T-helper 17 cell (primary cell): ENCODE measurements around the gene AXIN2. TPM values are rescaled to one million over a fixed set of nuclear protein-coding genes. Genes with fewer than 3 reads are reported as not detected.

Experiments used
- ATAC-seq: fragments of 150-1000 bp; cut with Tn5 transposase; 2 replicates; pipeline ENCODE4 v1.10.0; 2021; ENCODE audit warnings: mild to moderate bottlenecking, moderate library complexity
- DNase-seq, 3 donors: peaks; one replicate each; pipeline versions ENCODE4 v3.0.0 to v3.0.0-alpha.2; 2020 to 2021
- H3K9me3 ChIP-seq: one replicate; pipeline ENCODE4 v1.7.0; 2013; ENCODE audit warnings: low read length, mild to moderate bottlenecking; ENCODE audit not compliant: control insufficient read depth, poor library complexity, severe bottlenecking
- H3K27ac Mint-ChIP-seq: one replicate; pipeline ENCODE4 v1.8.0; 2022; ENCODE audit warnings: mild to moderate bottlenecking, moderate library complexity, mixed read lengths
- H3K27me3 Mint-ChIP-seq: one replicate; pipeline ENCODE4 v1.8.0; 2022; ENCODE audit warnings: mixed read lengths
- H3K36me3 Mint-ChIP-seq: one replicate; pipeline ENCODE4 v1.8.0; 2022; ENCODE audit warnings: low read depth, mixed read lengths
- H3K4me1 Mint-ChIP-seq: one replicate; pipeline ENCODE4 v1.8.0; 2022; ENCODE audit warnings: mild to moderate bottlenecking, mixed read lengths
- H3K4me3 Mint-ChIP-seq: one replicate; pipeline ENCODE4 v1.8.0; 2022; ENCODE audit warnings: mild to moderate bottlenecking, moderate library complexity, mixed read lengths
- total RNA-seq, 4 donors: library from RNA in 2 of 4; stranded (reverse) in 2 of 4; gene quantifications; one replicate each; pipeline ENCODE4 v1.2.3 and lab custom pipeline; 2022 to 2026

AXIN2 gene
- total RNA-seq, 2 donors from 2014 or later = 28.4 to 31.6 TPM

DNA sequence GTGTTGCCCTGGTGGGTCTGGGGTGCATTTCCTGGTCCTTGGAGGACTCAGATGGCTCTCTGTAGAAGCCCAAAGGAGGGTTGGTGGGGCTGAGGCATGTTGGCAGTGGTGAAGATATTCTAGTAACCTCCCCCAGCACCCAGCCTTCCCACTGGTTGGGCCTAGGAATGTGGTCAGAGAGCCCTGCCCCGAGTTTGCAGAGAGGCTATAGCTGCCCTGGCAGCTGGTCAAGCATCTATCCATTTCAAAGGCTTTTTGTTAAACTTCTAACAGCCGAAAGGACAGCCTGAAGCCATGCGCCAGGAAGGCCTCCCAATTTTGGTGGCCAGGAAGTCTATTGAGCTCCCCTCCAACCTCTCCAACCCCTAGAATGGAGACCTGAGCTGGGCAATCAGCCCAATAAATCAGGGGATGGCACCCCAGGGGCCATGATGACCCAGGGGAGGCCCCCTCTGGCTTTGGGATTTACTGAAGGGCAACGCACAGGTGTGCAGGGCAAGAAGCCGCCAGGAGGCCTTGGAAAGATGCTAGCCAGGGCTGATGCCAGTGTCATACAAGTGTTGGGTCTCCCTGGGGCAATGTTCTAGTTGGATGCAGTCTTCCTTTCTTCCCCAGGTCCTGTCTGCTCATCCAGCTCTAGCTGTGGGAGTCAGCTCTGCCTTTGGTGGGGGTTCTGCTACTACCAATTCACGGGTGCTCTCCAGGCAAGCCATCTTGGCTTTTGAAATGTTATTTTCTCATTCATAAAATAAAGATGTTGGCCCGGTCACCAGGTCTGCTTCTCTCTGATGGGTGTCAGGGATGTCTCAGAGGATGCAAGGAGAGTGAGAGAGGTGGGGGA is 30.9 kb upstream of the AXIN2 start:
- Mint-ChIP-seq H3K27ac (no peak overlapping the region), H3K4me1 (peaks cover 7% of the 10 kb centered on the region), H3K4me3 (no peak overlapping the region), H3K36me3 (no peaks in the 10 kb centered on the region), H3K27me3 (peaks cover 15% of the 10 kb centered on the region)
- ATAC-seq (no peak), DNase-seq (no peak)
- no peaks in the 10 kb centered on the region for H3K9me3 ChIP-seq

DNA sequence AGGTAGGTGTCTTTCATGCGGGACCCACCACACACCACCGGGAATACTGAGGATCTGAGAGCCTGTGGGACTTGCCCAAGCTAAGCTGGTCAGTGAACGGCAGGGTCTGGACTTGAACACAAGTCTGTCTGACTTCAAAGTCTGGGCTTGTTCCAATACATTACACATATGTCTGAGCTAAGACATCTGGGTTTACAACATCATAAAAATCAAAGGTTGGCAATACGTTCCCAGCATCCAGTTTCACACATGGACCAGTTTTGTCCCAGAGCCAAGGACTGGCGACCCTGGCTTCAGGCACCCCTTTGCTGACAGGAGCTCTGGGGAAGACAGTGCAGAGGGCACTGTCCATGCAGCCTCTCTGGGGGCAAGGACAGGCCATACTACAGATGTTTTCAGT is 27.9 kb upstream of the AXIN2 start:
- peaks cover 7% of the 10 kb centered on the region for H3K4me1 Mint-ChIP-seq
- H3K4me3 Mint-ChIP-seq = no peak overlapping the region
- peaks cover 3% of the 10 kb centered on the region for H3K36me3 Mint-ChIP-seq
- no peaks in the 10 kb centered on the region for H3K9me3 ChIP-seq
- ATAC-seq (no peak), DNase-seq (no peak)
- peaks cover 15% of the 10 kb centered on the region for H3K27me3 Mint-ChIP-seq
- no peak overlapping the region for H3K27ac Mint-ChIP-seq

DNA sequence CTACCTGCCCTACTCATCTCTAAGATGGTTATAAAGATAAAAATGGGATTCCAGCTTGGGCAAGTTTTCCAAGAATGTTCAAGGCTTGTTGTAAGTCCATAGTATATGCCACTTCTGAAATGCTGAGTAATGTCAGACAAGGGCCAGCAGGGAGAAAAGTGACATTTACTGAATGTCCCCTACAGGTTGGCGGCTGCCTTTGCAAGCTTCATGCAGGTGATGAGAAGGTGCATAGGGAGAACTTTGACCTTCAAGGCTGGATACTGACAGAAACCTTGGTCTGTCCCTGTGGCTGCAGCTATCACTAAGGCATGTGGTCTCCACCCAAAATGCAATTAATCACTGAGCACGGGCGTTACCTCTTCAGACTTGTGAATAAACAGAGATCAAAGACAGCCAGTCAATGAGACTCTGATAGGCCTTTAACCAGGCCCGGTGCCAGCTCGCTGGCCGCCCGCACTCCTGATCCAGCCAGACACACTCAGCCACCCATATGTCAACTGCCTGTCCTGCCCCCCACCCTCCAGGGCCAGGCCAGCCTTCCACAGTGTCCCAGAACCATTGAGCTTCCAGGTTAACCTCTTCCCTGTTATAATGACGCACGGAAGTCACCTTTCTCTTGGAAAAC is 26.8 kb upstream of the AXIN2 start:
- Mint-ChIP-seq H3K4me3 (no peak overlapping the region), H3K27me3 (peaks cover 7% of the 10 kb centered on the region), H3K36me3 (peaks cover 3% of the 10 kb centered on the region), H3K27ac (no peak overlapping the region), H3K4me1 (no peaks in the 10 kb centered on the region)
- DNase-seq (no peak), ATAC-seq (no peak)
- H3K9me3 ChIP-seq = no peaks in the 10 kb centered on the region

DNA sequence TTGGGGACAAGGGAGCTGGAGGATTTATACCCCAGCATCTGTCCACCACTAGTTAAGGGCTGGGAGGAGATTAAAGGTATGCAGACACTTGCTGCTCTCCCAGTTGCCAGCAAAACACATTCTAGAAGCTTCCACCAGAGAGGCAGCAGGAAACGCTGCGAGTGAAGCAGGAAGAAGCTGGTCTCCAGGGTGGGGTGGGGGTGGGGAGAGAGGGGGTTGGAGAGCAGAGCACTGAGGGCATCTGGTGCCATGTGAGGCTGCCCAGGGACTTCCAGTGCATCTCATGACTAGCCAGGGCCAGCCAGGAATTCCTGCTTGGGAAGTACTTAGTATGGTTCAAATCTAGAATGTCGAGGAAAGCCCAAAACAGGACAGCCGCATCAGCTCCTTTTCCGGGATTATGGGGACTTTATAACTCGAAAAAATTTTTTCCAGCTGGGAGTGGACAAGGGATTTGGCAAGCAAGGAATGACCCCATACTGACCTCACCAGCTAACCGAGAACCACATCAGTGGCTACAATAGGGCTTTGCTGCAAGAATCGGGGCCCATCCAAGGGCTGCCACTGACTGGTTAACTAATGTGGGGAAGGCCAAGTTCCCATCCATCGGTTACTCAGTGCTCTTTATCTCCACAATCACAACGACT is 26.2 kb upstream of the AXIN2 start:
- peaks cover 3% of the 10 kb centered on the region for H3K36me3 Mint-ChIP-seq
- H3K27ac Mint-ChIP-seq = no peak overlapping the region
- DNase-seq (no peak), ATAC-seq (no peak)
- no peak overlapping the region for H3K4me3 Mint-ChIP-seq
- no peaks in the 10 kb centered on the region for H3K9me3 ChIP-seq
- no peaks in the 10 kb centered on the region for H3K4me1 Mint-ChIP-seq
- peaks cover under 1% of the 10 kb centered on the region for H3K27me3 Mint-ChIP-seq

DNA sequence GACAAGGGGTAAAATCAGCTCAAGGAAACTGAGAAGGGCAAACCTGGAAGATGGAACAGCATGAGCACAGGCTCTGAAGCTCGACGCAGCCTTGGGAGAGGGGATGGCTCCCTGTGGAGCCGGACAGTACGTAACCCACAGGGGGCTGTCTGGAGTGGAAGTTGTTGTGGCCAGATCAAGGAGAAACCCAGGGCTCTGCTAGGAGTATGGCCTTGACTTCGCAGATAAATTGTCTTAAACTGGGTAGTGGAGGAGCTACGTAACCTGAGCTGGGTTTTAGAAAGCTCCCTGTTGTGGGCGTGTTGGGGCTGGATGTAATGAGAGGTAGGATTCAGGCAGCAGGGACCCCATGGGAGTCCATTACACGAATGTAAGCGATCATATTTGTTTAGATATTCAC is 25.5 kb upstream of the AXIN2 start:
- DNase-seq = no peak
- ATAC-seq = no peak
- Mint-ChIP-seq H3K4me1 (no peaks in the 10 kb centered on the region), H3K36me3 (peaks cover 3% of the 10 kb centered on the region), H3K4me3 (no peak overlapping the region), H3K27me3 (no peaks in the 10 kb centered on the region), H3K27ac (no peak overlapping the region)
- H3K9me3 ChIP-seq = no peaks in the 10 kb centered on the region

DNA sequence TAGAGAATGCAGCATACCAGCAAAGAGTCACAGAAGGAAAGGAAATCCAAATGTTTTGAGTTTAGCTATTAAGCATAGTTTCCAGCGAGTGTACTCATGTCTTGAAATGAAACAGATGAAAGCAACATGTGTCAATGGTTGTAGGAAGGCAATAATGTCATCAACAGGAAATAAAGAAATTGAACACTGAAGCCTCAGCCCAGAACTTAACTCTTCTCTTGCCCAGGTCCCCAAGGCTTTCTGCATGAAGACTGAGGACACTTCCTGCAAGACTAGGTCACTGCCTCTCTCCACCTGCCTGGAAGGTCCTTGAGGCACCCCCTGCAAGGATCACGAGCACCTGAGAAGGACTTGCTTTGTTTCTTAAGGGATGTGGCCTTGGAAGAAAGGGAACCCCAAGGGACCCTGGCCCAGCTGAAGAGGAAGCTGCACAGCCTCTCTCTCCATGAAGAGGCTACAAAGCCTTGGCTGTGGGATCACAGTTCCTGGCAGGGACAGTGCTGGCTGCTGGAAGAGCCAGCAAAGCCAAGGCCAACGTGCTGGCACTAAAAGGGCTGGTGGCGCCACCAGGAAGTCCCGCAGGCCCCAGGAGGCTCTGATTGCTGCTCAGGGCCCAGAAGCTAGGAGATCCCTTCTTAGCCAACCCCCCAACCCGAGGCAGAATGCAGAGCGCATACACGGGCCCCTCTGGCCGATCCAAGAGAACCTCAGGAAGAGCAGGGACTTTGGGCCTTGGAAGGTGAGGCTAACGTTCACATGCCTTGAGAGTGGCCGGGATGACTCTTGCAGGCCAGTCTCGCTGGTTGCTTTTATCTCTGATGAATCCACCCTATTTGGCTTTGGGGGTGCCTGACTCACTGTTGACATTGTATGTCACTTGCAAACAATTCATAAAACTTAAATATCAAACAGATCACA is 23.4 kb upstream of the AXIN2 start:
- DNase-seq (no peak), ATAC-seq (no peak)
- peak overlapping the region; percentile 32 for H3K27ac Mint-ChIP-seq
- no peaks in the 10 kb centered on the region for H3K27me3 Mint-ChIP-seq
- H3K36me3 Mint-ChIP-seq = peaks cover 3% of the 10 kb centered on the region
- no peaks in the 10 kb centered on the region for H3K9me3 ChIP-seq
- no peak overlapping the region for H3K4me3 Mint-ChIP-seq
- H3K4me1 Mint-ChIP-seq = no peaks in the 10 kb centered on the region

DNA sequence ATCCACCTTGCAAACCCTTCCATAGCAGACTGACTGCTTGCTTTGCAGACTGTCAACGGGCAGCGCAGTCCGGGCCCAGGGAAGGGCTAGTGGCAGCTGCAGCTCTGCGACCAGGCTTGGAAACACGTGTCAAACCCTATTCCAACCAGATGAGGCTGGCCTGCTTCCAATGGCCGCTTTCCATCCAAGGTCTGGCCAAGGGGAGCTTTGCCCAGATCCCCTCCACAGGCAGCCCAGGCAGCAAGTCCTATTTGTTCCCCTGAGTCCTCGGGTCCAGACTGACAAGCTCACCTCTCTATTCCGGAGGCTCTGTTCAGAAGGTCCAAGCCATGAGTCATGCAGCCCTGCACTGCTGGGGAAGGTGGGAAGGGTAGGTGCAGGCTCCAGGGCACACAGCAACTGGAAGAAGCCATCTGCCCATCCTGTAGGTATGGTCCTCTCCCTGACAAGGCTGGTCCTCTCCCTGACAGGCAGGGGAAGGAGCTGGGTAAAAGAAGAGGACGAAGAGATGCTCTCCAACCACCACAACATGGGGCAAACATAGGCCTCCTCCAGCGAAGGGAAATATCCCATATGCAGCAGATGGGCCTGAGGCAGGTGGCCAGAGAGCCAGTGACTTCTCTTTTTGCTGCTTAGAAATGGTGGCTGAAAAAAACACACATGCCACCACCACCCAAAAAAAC is 22.6 kb upstream of the AXIN2 start:
- H3K27me3 Mint-ChIP-seq = no peaks in the 10 kb centered on the region
- H3K36me3 Mint-ChIP-seq = peaks cover 3% of the 10 kb centered on the region
- no peaks in the 10 kb centered on the region for H3K9me3 ChIP-seq
- no peak for DNase-seq
- no peak for ATAC-seq
- peak overlapping the region; percentile 32 for H3K27ac Mint-ChIP-seq
- H3K4me3 Mint-ChIP-seq = no peak overlapping the region
- no peaks in the 10 kb centered on the region for H3K4me1 Mint-ChIP-seq

DNA sequence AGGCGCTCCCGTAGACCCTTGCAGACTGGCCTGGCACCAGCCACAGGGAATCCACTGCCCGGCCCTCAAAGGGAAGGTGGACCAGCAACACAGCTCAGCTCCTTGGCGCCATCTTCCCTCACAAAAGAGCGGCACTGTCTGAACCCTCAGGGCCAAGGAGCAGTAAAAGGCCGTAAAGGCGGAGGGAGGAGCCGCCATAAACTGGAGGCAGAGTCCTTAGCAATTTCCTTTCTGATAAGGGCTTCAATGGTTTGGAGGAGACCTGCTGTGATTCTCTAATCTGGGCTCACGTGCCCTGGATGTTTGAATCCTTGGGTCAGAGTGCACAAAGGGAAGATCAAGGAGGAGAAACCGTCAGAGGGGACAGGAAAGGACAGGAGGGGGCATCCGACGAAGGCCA is 15.5 kb upstream of the AXIN2 start:
- H3K4me3 Mint-ChIP-seq = no peak overlapping the region
- no peaks in the 10 kb centered on the region for H3K27me3 Mint-ChIP-seq

DNA sequence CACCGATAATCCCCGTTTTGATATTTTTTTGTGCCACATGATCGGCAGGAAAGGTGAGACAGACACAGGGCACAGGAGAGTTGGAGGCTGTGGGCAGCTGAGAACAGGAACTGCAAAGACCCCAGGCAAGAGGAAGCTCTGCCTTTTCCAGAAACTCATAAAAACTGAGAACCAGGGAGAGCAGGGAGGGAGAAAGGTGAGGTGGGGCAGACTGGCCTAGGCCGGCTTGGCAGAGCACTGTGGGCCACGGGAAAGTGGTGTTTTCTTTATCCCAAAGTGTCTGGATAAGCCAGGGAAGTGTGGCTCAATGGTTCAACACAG is 11.8 kb upstream of the AXIN2 start:
- ATAC-seq (no peak), DNase-seq (no peak)
- H3K27ac Mint-ChIP-seq = no peak overlapping the region
- peaks cover under 1% of the 10 kb centered on the region for H3K36me3 Mint-ChIP-seq
- H3K4me1 Mint-ChIP-seq = peaks cover 3% of the 10 kb centered on the region
- no peaks in the 10 kb centered on the region for H3K9me3 ChIP-seq
- peaks cover 14% of the 10 kb centered on the region for H3K27me3 Mint-ChIP-seq
- H3K4me3 Mint-ChIP-seq = no peak overlapping the region

More for the DNA sequence above, 15.5 kb upstream of the AXIN2 start:
- H3K27ac Mint-ChIP-seq = no peak overlapping the region
- peaks cover 3% of the 10 kb centered on the region for H3K4me1 Mint-ChIP-seq
- ATAC-seq (no peak), DNase-seq (no peak)
- no peaks in the 10 kb centered on the region for H3K36me3 Mint-ChIP-seq
- no peaks in the 10 kb centered on the region for H3K9me3 ChIP-seq

DNA sequence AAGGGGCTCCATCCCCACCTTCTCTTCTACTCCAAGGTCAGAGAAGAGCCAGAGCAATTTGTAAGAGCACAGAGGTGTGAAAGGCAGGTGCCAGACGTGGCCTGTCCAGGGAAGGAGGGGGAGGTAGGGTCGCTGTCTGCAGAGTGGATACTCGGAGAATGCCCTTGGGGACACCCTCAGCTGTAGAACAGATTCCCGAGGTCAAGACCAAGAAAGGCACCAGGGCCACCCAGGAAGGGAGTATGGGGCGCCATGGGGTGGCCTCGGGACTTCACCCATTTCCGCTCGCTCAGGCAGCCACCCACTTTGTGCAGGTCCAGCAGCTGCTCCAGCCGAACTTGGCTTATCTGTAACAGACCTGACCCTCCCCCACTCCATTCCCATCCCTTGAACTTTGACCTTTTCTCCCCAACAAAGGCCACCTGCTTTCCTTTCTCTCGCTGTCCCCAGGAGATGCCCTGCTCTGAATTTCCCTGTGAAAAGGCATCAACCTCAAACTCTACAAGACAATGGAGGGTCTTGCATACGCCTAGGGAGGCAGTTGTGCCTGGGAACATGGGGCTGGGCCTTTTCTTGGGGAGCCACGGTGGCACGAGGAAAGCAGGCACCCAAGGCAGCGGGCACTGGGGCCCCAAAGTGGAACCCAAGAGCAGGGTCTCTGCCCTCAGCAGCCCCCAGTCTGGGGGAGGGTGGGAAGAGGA is 11.3 kb upstream of the AXIN2 start:
- H3K4me1 Mint-ChIP-seq = peaks cover 1% of the 10 kb centered on the region
- no peak for ATAC-seq
- no peak for DNase-seq
- H3K36me3 Mint-ChIP-seq = peaks cover 2% of the 10 kb centered on the region
- H3K27me3 Mint-ChIP-seq = peaks cover 16% of the 10 kb centered on the region
- no peak overlapping the region for H3K4me3 Mint-ChIP-seq
- no peak overlapping the region for H3K27ac Mint-ChIP-seq
- H3K9me3 ChIP-seq = no peaks in the 10 kb centered on the region

DNA sequence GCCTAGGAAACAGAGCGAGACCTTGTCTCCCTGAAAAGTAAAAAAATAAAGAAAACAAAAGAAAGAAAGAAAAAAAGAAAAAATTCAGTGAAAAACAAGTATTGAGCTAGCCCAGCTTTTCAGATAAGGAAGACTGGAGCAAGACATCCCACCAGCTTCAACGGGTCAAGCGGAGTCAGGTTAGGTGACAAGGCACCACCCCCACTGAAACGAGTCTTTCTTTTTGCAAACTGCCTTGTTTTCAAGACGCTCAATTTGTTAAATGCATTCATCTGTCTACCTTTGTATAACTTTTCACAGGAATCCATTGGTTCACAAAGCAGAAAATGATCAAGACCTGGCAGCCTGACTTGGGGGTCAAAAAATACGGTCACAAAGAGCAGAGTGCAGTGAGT is 10.7 kb upstream of the AXIN2 start:
- no peak overlapping the region for H3K27ac Mint-ChIP-seq
- no peaks in the 10 kb centered on the region for H3K4me1 Mint-ChIP-seq

DNA sequence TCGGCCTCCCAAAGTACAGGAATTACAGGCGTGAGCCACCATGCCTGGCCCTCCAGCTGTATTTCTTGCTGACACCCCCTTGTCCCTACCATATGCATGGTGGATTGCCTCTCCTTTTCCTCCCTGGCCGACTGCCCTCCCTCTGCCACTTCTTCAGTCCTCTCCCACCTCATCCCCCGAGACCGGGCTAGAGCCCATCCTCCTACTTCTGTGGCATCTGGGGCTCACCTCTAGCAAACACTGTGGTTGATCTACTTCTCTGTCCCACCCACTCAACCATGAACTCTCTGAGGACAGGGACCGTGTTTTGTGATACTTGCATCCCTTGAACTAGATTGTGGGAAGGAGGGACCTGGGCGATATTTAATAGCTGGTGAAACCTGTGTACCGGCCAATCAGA is 7.5 kb upstream of the AXIN2 start:
- Mint-ChIP-seq H3K4me1 (peaks cover 4% of the 10 kb centered on the region), H3K27me3 (peaks cover 16% of the 10 kb centered on the region), H3K36me3 (peaks cover 2% of the 10 kb centered on the region), H3K4me3 (no peak overlapping the region), H3K27ac (no peak overlapping the region)
- ATAC-seq (no peak), DNase-seq (no peak)
- H3K9me3 ChIP-seq = no peaks in the 10 kb centered on the region

More for the DNA sequence above, 10.7 kb upstream of the AXIN2 start:
- H3K4me3 Mint-ChIP-seq = no peak overlapping the region
- peaks cover 16% of the 10 kb centered on the region for H3K27me3 Mint-ChIP-seq
- ATAC-seq = no peak
- no peaks in the 10 kb centered on the region for H3K9me3 ChIP-seq
- H3K36me3 Mint-ChIP-seq = peaks cover 2% of the 10 kb centered on the region
- no peak for DNase-seq
